Endodermal cell (in vitro differentiated cells): Measurements from ENCODE around the gene ELMO3. TPM values are rescaled to one million over a fixed set of nuclear protein-coding genes. Genes with fewer than 3 reads are reported as not detected.

Source experiments
- DNase-seq: peaks from one replicate; pipeline ENCODE4 v3.0.0-alpha.2; 2017
- H3K27ac ChIP-seq: 2 replicates; pipeline ENCODE4 v1.5.1; 2013; ENCODE audit warnings: mild to moderate bottlenecking, low read depth, low read length, moderate library complexity
- H3K27me3 ChIP-seq: 2 replicates; pipeline ENCODE4 v1.6.1; 2013; ENCODE audit warnings: mild to moderate bottlenecking, low read length, moderate library complexity; ENCODE audit not compliant: insufficient read depth, control insufficient read depth, poor library complexity, severe bottlenecking
- H3K36me3 ChIP-seq: 2 replicates; pipeline ENCODE4 v1.7.0; 2013; ENCODE audit warnings: mild to moderate bottlenecking, low read length, moderate library complexity; ENCODE audit not compliant: control insufficient read depth, insufficient read depth
- H3K4me1 ChIP-seq: one replicate; pipeline ENCODE4 v1.7.0; 2013; ENCODE audit warnings: low read length; ENCODE audit not compliant: control insufficient read depth, insufficient read depth
- H3K4me3 ChIP-seq: 2 replicates; pipeline ENCODE4 v1.5.1; 2013; ENCODE audit warnings: mild to moderate bottlenecking, low read length, moderate library complexity
- H3K9ac ChIP-seq: 2 replicates; pipeline ENCODE4 v1.6.1; 2013; ENCODE audit warnings: mild to moderate bottlenecking, low read length, moderate library complexity; ENCODE audit not compliant: poor library complexity, severe bottlenecking; ENCODE audit errors: extremely low read depth
- H3K9me3 ChIP-seq: 2 replicates; pipeline ENCODE4 v1.6.1; 2013; ENCODE audit warnings: mild to moderate bottlenecking, low read length, moderate library complexity; ENCODE audit not compliant: control insufficient read depth
- H3K27ac Mint-ChIP-seq: 2 replicates; pipeline ENCODE4 v1.8.0; 2020; ENCODE audit warnings: mixed read lengths
- H3K27me3 Mint-ChIP-seq: 2 replicates; pipeline ENCODE4 v1.8.0; 2021; ENCODE audit warnings: mild to moderate bottlenecking, mixed read lengths; ENCODE audit not compliant: insufficient read depth
- H3K36me3 Mint-ChIP-seq: 2 replicates; pipeline ENCODE4 v1.8.0; 2020; ENCODE audit warnings: low read depth, mixed read lengths
- H3K4me1 Mint-ChIP-seq: 2 replicates; pipeline ENCODE4 v1.8.0; 2020; ENCODE audit warnings: mixed read lengths
- H3K4me3 Mint-ChIP-seq: 2 replicates; pipeline ENCODE4 v1.8.0; 2020; ENCODE audit warnings: mild to moderate bottlenecking, moderate library complexity, mixed read lengths
- H3K9me3 Mint-ChIP-seq: 2 replicates; pipeline ENCODE4 v1.8.0; 2020; ENCODE audit warnings: mild to moderate bottlenecking, mixed read lengths
- CTCF ChIP-seq: fragments of 200-600 bp; sonication (generic); conservative IDR thresholded peaks from 2 replicates; pipeline ENCODE4 v1.5.0; 2021; ENCODE audit warnings: antibody characterized with exemption, mild to moderate bottlenecking
- WGBS, 2 experiments: methylation state at CpG; one replicate each; pipeline versions ENCODE4 v1.1.5 to v1.1.7; 2013; ENCODE audit warnings: missing lambda C conversion rate in 2 of 2, mixed read lengths in 1 of 2; ENCODE audit not compliant: insufficient coverage in 1 of 2, insufficient read length in 1 of 2; 5-methylcytosine and 5-hydroxymethylcytosine counted together
- total RNA-seq, 2 donors: library from RNA; stranded (reverse); fragmentation: NEBNext Ultra II Directional in 1 of 2; extraction: Animal tissue kit (Norgen Biotek cat#: 25700) in 1 of 2; gene quantifications; 2 replicates in 1 of 2; 3 replicates in 1 of 2; pipeline ENCODE4 v1.2.1, GENCODE V29; 2021

The ELMO3 gene
- total RNA-seq, 2 donors from 2014 or later, result 5.6 to 6.4 TPM

DNA sequence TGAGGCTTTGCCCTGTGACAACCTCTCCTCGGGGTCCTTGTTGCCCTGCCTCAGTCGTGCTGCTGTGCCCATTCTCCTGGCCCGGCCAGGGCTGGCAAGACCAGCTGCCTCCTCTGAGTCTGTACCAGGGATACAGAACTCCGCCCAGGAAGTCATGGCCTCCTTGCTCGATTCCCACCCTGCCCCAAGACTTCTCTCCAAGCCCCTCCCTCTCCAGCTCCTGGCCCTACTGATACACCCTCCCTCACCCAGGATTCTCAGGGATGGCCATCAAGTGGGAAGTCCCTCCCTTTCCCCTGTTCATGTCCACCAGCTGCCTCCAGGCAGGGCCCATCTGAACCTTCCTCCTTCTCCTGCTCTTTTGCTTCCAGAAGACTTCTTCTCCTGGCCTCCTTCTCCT is 16.8 kb downstream of the ELMO3 start:
- TF ChIP-seq CTCF, result no peak
- no peaks in the 10 kb centered on the region for H3K4me1 Mint-ChIP-seq
- peaks cover 67% of the 10 kb centered on the region for H3K27me3 Mint-ChIP-seq
- Histone ChIP-seq H3K36me3 (no peaks in the 10 kb centered on the region), H3K27me3 (peaks cover 7% of the 10 kb centered on the region), H3K9ac (no peak overlapping the region), H3K9me3 (no peaks in the 10 kb centered on the region), H3K4me3 (no peak overlapping the region), H3K4me1 (no peaks in the 10 kb centered on the region), H3K27ac (no peak overlapping the region)
- WGBS, 2 experiments, result 77 to 81% methylated on average over 5 of the region's 5 CpGs
- no peak overlapping the region for H3K27ac Mint-ChIP-seq
- no peak for DNase-seq
- no peaks in the 10 kb centered on the region for H3K36me3 Mint-ChIP-seq
- no peaks in the 10 kb centered on the region for H3K9me3 Mint-ChIP-seq
- no peak overlapping the region for H3K4me3 Mint-ChIP-seq

DNA sequence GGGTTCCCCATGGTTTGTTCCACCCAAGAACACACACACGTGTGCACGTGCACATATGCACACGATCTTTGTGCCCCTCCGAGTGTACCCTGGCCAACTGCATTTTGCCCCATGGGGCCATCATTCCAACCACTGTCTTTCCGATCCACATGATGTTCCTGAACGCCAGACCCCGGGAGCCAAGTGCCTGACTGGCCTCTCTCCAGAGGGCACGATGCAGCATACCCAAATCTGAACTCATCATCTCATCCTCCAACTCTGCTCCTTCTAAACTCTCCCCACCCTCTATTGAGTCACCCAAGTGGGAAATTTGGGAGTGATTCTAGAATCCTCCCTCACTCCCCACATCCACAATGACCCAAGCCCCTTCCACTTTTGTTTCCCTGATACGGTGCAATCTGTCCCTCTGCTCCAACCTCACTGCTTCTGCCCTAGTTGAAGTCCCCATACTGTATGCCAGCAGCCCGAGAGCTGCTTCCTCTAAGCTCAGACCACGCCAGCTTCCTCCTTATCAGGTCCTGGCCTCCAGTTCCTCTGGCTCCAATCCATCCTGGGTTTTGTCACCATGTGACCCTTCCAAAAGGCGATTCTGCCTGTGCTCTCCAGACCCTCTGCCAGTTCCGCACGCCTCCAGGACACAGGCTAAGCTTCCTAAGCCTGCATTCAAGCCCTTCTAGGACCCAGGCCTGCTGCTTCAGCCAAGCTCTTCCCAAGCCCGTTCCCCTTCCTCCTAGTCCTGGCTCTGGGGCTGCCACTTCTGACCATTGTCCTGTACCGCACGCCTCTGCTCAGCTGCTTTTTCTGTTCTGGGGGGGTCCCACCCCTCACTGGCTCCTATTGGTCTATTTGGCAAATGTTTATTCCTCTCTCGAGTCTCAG is 17.9 kb downstream of the ELMO3 start:
- no peak for DNase-seq
- Histone ChIP-seq H3K27ac (no peak overlapping the region), H3K9ac (no peak overlapping the region), H3K4me1 (no peaks in the 10 kb centered on the region), H3K36me3 (no peaks in the 10 kb centered on the region), H3K9me3 (no peaks in the 10 kb centered on the region), H3K4me3 (no peak overlapping the region), H3K27me3 (peaks cover 7% of the 10 kb centered on the region)
- Mint-ChIP-seq H3K27ac (no peak overlapping the region), H3K4me1 (no peaks in the 10 kb centered on the region), H3K4me3 (no peak overlapping the region), H3K36me3 (no peaks in the 10 kb centered on the region), H3K9me3 (no peaks in the 10 kb centered on the region), H3K27me3 (peaks cover 61% of the 10 kb centered on the region)
- 90 to 95% methylated on average over 14 to 18 of the region's 18 CpGs for WGBS, 2 experiments
- no peak for TF ChIP-seq CTCF

DNA sequence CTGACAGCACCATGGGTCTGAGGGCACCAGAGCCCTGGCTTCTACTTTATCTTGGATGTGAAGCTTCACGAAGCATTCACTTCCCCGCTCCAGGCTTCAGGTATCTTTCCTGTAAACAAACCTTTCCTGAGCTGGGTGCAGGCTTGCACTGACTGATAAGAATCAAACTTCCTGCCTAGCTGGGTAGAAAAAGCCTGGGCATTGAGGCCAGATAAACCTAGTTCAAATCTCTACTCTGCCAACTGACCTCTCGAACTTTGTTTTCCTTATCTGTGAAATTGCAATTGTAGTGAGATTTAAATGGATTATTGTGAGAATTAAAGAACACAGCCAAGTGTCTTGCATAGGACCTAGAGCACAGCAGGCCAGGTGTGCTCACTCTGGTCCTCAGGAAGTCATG is 25.1 kb downstream of the ELMO3 start:
- Histone ChIP-seq H3K9ac (no peak overlapping the region), H3K27ac (no peak overlapping the region), H3K9me3 (no peaks in the 10 kb centered on the region), H3K4me3 (no peak overlapping the region), H3K4me1 (peaks cover 3% of the 10 kb centered on the region), H3K36me3 (peaks cover 9% of the 10 kb centered on the region), H3K27me3 (no peaks in the 10 kb centered on the region)
- WGBS, 2 experiments, result 78 to 92% methylated on average over 2 to 3 of the region's 3 CpGs
- peaks cover 23% of the 10 kb centered on the region for H3K27me3 Mint-ChIP-seq
- H3K4me1 Mint-ChIP-seq, result peaks cover 27% of the 10 kb centered on the region
- H3K9me3 Mint-ChIP-seq, result no peaks in the 10 kb centered on the region
- no peak for TF ChIP-seq CTCF
- H3K27ac Mint-ChIP-seq, result no peak overlapping the region
- no peak for DNase-seq
- no peak overlapping the region for H3K4me3 Mint-ChIP-seq
- H3K36me3 Mint-ChIP-seq, result peaks cover under 1% of the 10 kb centered on the region
